OCI-LY7 (cell line): ENCODE measurements around the gene TMEM144. TPM values are rescaled to one million over a fixed set of nuclear protein-coding genes. Genes with fewer than 3 reads are reported as not detected.
"Not testable (repeated sequence)": the region's sequence is repeated elsewhere in the genome, so short reads cannot be mapped to it uniquely, and the experiment has no call there.

Experiments
- BruUV-seq: library from RNA; stranded (reverse); fragments of 400-500 nt; replicated peaks from 2 replicates; lab custom pipeline; 2021; lab: Mats Ljungman, UMichigan
- CTCF ChIA-PET: fragments of 300-600 bp; sonication (Branson Sonifier 250); formaldehyde crosslinking; loops from one replicate; lab custom pipeline; 2022; ENCODE audit warnings: antibody characterized with exemption; ENCODE audit not compliant: unreplicated experiment; lab: Charles Lee
- POLR2A ChIA-PET: fragments of 300-600 bp; sonication (Branson Sonifier 250); formaldehyde crosslinking; loops from one replicate; lab custom pipeline; 2022; ENCODE audit warnings: antibody characterized with exemption; lab: Charles Lee
- DNase-seq: peaks from one replicate; pipeline ENCODE4 v3.0.0-alpha.2; 2015; ENCODE audit warnings: low spot score
- H2AFZ ChIP-seq: fragments of 200-600 bp; sonication (generic), shearing (Covaris generic); 2 replicates; pipeline ENCODE4 v1.6.1; 2014; ENCODE audit warnings: mild to moderate bottlenecking, antibody characterized with exemption, low read length, moderate library complexity
- H3K27ac ChIP-seq: fragments of 200-600 bp; sonication (generic); 2 replicates; pipeline ENCODE4 v1.5.1; 2014; ENCODE audit warnings: mixed run types, low read depth, mild to moderate bottlenecking, moderate library complexity, low read length, inconsistent platforms; ENCODE audit not compliant: poor library complexity, severe bottlenecking
- H3K36me3 ChIP-seq: fragments of 200-600 bp; sonication (generic); 2 replicates; pipeline ENCODE4 v1.6.1; 2014; ENCODE audit warnings: mild to moderate bottlenecking, antibody characterized with exemption, low read length, moderate library complexity, mixed read lengths; ENCODE audit not compliant: insufficient read depth
- H3K4me1 ChIP-seq: fragments of 200-600 bp; sonication (generic); 2 replicates; pipeline ENCODE4 v1.5.1; 2014; ENCODE audit warnings: mild to moderate bottlenecking, low read length; ENCODE audit not compliant: insufficient read depth, poor library complexity, severe bottlenecking
- H3K4me2 ChIP-seq: fragments of 200-600 bp; sonication (generic); 2 replicates; pipeline ENCODE4 v1.6.1; 2014; ENCODE audit warnings: mild to moderate bottlenecking, low read length
- H3K4me3 ChIP-seq: fragments of 200-600 bp; sonication (generic); 2 replicates; pipeline ENCODE4 v1.5.1; 2014; ENCODE audit warnings: mild to moderate bottlenecking, low read depth, low read length; ENCODE audit not compliant: poor library complexity, severe bottlenecking
- H3K79me2 ChIP-seq: fragments of 200-600 bp; sonication (generic); 2 replicates; pipeline ENCODE4 v1.6.1; 2016; ENCODE audit warnings: low read depth, mild to moderate bottlenecking, low read length, moderate library complexity, mixed read lengths; ENCODE audit not compliant: insufficient read depth
- H3K9me2 ChIP-seq: fragments of 200-600 bp; sonication (generic); 2 replicates; pipeline ENCODE4 v1.6.1; 2016; ENCODE audit warnings: mild to moderate bottlenecking, low read length, mixed read lengths; ENCODE audit not compliant: insufficient read depth
- H3K9me3 ChIP-seq: fragments of 200-600 bp; sonication (generic); 2 replicates; pipeline ENCODE4 v1.6.1; 2014; ENCODE audit warnings: mild to moderate bottlenecking, mixed run types, low read length, mixed read lengths
- H4K20me1 ChIP-seq: fragments of 200-600 bp; sonication (generic); 2 replicates; pipeline ENCODE4 v1.6.1; 2014; ENCODE audit warnings: mild to moderate bottlenecking, antibody characterized with exemption, low read length, moderate library complexity, mixed read lengths; ENCODE audit not compliant: insufficient read depth
- EZH2phosphoT487 ChIP-seq: fragments of 200-600 bp; sonication (generic); IDR thresholded peaks from 2 replicates; pipeline ENCODE4 v1.6.1; 2018; ENCODE audit warnings: low read depth, borderline replicate concordance, mild to moderate bottlenecking, mixed run types, antibody characterized with exemption, low read length, moderate library complexity, mixed read lengths
- intact Hi-C: fragments of 100-400 bp; cut with micrococcal nuclease; formaldehyde crosslinking; loops from one replicate; pipeline ENCODE4 v1.10.0; 2022; ENCODE audit not compliant: unreplicated experiment
- total RNA-seq, 2 experiments: library from RNA; depleted of rRNA in 1 of 2; stranded (reverse); fragments of >200 nt in 1 of 2; shearing (Covaris generic) in 1 of 2; gene quantifications; 2 replicates each; pipeline ENCODE4 v1.2.3, GENCODE V29; 2014 to 2022
- TF ChIP-seq, protein P1 (sequence below): fragments of 200-600 bp; sonication (generic); conservative IDR thresholded peaks from 2 replicates; pipeline ENCODE4 v1.5.1; 2014; ENCODE audit warnings: mild to moderate bottlenecking, antibody characterized with exemption, low read length, moderate library complexity, mixed read lengths

TMEM144 gene
- total RNA-seq, 2 experiments from 2014 or later, result 0.30 TPM; not detected in 1

- Histone ChIP-seq H3K4me1 (no peaks in the 10 kb centered on the region), H3K79me2 (no peaks in the 10 kb centered on the region), H3K9me2 (no peaks in the 10 kb centered on the region), H3K4me2 (no peak overlapping the region), H4K20me1 (no peaks in the 10 kb centered on the region), H3K36me3 (no peaks in the 10 kb centered on the region), H3K27ac (no peak overlapping the region), H3K9me3 (no peaks in the 10 kb centered on the region), H2AFZ (no peak overlapping the region), H3K4me3 (no peak overlapping the region)
- no peak for DNase-seq
- TF ChIP-seq, protein P1, sequence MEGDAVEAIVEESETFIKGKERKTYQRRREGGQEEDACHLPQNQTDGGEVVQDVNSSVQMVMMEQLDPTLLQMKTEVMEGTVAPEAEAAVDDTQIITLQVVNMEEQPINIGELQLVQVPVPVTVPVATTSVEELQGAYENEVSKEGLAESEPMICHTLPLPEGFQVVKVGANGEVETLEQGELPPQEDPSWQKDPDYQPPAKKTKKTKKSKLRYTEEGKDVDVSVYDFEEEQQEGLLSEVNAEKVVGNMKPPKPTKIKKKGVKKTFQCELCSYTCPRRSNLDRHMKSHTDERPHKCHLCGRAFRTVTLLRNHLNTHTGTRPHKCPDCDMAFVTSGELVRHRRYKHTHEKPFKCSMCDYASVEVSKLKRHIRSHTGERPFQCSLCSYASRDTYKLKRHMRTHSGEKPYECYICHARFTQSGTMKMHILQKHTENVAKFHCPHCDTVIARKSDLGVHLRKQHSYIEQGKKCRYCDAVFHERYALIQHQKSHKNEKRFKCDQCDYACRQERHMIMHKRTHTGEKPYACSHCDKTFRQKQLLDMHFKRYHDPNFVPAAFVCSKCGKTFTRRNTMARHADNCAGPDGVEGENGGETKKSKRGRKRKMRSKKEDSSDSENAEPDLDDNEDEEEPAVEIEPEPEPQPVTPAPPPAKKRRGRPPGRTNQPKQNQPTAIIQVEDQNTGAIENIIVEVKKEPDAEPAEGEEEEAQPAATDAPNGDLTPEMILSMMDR, result no peak
- no peak for TF ChIP-seq EZH2phosphoT487
- ChIA-PET POLR2A (no interaction called here), CTCF (no interaction called here)
- intact Hi-C loops, result no loop called here
- no TSS peak for BruUV-seq
Measured at GRCh38 chr4:158214856-158215255, 4.6 kb downstream of the TMEM144 start.

DNA sequence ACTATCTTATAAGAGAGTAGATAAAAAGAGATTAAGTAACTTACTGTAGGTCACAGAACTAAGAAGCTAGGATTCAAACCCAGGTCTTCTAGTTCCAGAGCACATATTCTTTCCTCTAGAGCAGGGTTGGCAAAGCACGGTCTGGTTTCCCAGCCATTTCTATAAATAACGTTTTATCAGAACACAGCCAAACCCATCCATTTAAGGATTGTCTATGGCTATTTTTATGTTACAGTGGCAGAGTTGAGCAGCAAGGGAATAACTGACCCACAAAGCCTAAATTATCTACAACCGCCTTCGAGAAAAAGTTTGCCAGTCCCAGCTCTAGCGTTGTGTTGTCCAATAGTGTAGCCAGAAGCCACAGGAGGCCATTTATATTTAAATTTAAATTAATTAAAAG lies 7.5 kb downstream of the TMEM144 start:
- Histone ChIP-seq H2AFZ (no peak overlapping the region), H3K36me3 (no peaks in the 10 kb centered on the region), H3K79me2 (no peaks in the 10 kb centered on the region), H4K20me1 (no peaks in the 10 kb centered on the region), H3K4me3 (no peak overlapping the region), H3K9me3 (no peaks in the 10 kb centered on the region), H3K27ac (no peak overlapping the region), H3K4me1 (no peaks in the 10 kb centered on the region), H3K4me2 (no peak overlapping the region), H3K9me2 (no peaks in the 10 kb centered on the region)
- no TSS peak for BruUV-seq
- no peak for DNase-seq
- POLR2A ChIA-PET, result no interaction called here
- CTCF ChIA-PET, result no interaction called here
- TF ChIP-seq EZH2phosphoT487, result no peak
- TF ChIP-seq, protein P1, result no peak
- intact Hi-C loops, result no loop called here

GRCh38 chr4:158219623-158220022 lies 9.3 kb downstream of the TMEM144 start:
- no peaks in the 10 kb centered on the region for H3K9me3 ChIP-seq
- CTCF ChIA-PET, result no interaction called here
- H3K36me3 ChIP-seq, result no peaks in the 10 kb centered on the region
- no peaks in the 10 kb centered on the region for H3K9me2 ChIP-seq
- BruUV-seq, result no TSS peak
- no peaks in the 10 kb centered on the region for H4K20me1 ChIP-seq
- H3K4me2 ChIP-seq, result no peak overlapping the region
- no peak overlapping the region for H3K4me3 ChIP-seq
- POLR2A ChIA-PET, result interaction anchor here (0.7 to 1.2 kb wide), 3 partner anchors 14 to 20 kb away, joined by 3 to 5 read pairs (median 3); no protein-coding TSS in a partner anchor
- intact Hi-C loops, result no loop called here
- no peak overlapping the region for H2AFZ ChIP-seq
- H3K27ac ChIP-seq, result no peak overlapping the region
- H3K79me2 ChIP-seq, result no peaks in the 10 kb centered on the region
- H3K4me1 ChIP-seq, result no peaks in the 10 kb centered on the region
- TF ChIP-seq, protein P1, result no peak
- no peak for TF ChIP-seq EZH2phosphoT487
- DNase-seq, result no peak

GRCh38 chr4:158224318-158224717 lies 14.0 kb downstream of the TMEM144 start:
- DNase-seq, H3K4me1 ChIP-seq, CTCF ChIA-PET, H3K27ac ChIP-seq, H3K9me2 ChIP-seq, H3K36me3 ChIP-seq, intact Hi-C loops, H4K20me1 ChIP-seq, H3K79me2 ChIP-seq, H3K4me3 ChIP-seq, H2AFZ ChIP-seq, BruUV-seq, H3K9me3 ChIP-seq, H3K4me2 ChIP-seq: not testable (repeated sequence)
- POLR2A ChIA-PET, result interaction anchor here (0.6 to 1.2 kb wide), 3 partner anchors 87 to 196 kb away, joined by 3 to 4 read pairs (median 4); no protein-coding TSS in a partner anchor
